Muscle layer of colon (tissue), 2 donors: ENCODE measurements around the gene SPATC1L.

Experiments used
- H3K27ac ChIP-seq: one replicate; pipeline ENCODE4 v1.7.0; 2013; ENCODE audit warnings: low read depth, mild to moderate bottlenecking, low read length, moderate library complexity
- H3K27me3 ChIP-seq, 2 donors: one replicate each; pipeline ENCODE4 v1.7.0; 2013; ENCODE audit warnings: low read length in 2 of 2, mild to moderate bottlenecking in 2 of 2; ENCODE audit not compliant: insufficient read depth in 2 of 2, control insufficient read depth in 1 of 2
- H3K36me3 ChIP-seq: one replicate; pipeline ENCODE4 v1.7.0; 2013; ENCODE audit warnings: mild to moderate bottlenecking, low read length; ENCODE audit not compliant: insufficient read depth
- H3K4me1 ChIP-seq: one replicate; pipeline ENCODE4 v1.7.0; 2013; ENCODE audit warnings: mild to moderate bottlenecking, low read length; ENCODE audit not compliant: insufficient read depth
- H3K4me3 ChIP-seq, 2 donors: one replicate each; pipeline ENCODE4 v1.7.0; 2013; ENCODE audit warnings: low read length in 2 of 2, low read depth in 1 of 2, mild to moderate bottlenecking in 1 of 2, moderate library complexity in 1 of 2
- H3K9ac ChIP-seq: one replicate; pipeline ENCODE4 v1.7.0; 2013; ENCODE audit warnings: low read length
- H3K9me3 ChIP-seq: one replicate; pipeline ENCODE4 v1.7.0; 2013; ENCODE audit warnings: mild to moderate bottlenecking, low read length
- donor health status: abdominal sarcoma.
- donor health status: Adenocarcinoma of cecum.

SPATC1L gene

GRCh38 chr21:46114963-46115362 lies 69.3 kb downstream of the SPATC1L start:
- Histone ChIP-seq H3K9me3 (no peaks in the 10 kb centered on the region), H3K27ac (no peak overlapping the region), H3K9ac (no peak overlapping the region), H3K27me3 (no peaks in the 10 kb centered on the region), H3K4me1 (peaks cover 12% of the 10 kb centered on the region), H3K4me3 (no peak overlapping the region), H3K36me3 (peaks cover 83% of the 10 kb centered on the region)

GRCh38 chr21:46113497-46114176 lies 70.6 kb downstream of the SPATC1L start:
- peaks cover 25% of the 10 kb centered on the region for H3K4me1 ChIP-seq
- H3K9ac ChIP-seq, result no peak overlapping the region
- H3K9me3 ChIP-seq, result no peaks in the 10 kb centered on the region
- H3K27ac ChIP-seq, result no peak overlapping the region
- no peak overlapping the region for H3K4me3 ChIP-seq
- no peaks in the 10 kb centered on the region for H3K27me3 ChIP-seq
- H3K36me3 ChIP-seq, result peaks cover 69% of the 10 kb centered on the region

- peaks cover 61% of the 10 kb centered on the region for H3K36me3 ChIP-seq
Measured at GRCh38 chr21:46112725-46113215, 71.5 kb downstream of the SPATC1L start.

GRCh38 chr21:46111857-46112724 lies 72.2 kb downstream of the SPATC1L start:
- H3K4me3 ChIP-seq, result no peak overlapping the region
- H3K4me1 ChIP-seq, result peaks cover 30% of the 10 kb centered on the region
- H3K36me3 ChIP-seq, result peaks cover 54% of the 10 kb centered on the region
- no peak overlapping the region for H3K9ac ChIP-seq
- H3K9me3 ChIP-seq, result no peaks in the 10 kb centered on the region
- H3K27me3 ChIP-seq, result no peaks in the 10 kb centered on the region
- no peak overlapping the region for H3K27ac ChIP-seq

More at GRCh38 chr21:46112725-46113215, 71.5 kb downstream of the SPATC1L start:
- Histone ChIP-seq H3K4me1 (peaks cover 30% of the 10 kb centered on the region), H3K9ac (no peak overlapping the region), H3K4me3 (no peak overlapping the region), H3K27ac (no peak overlapping the region), H3K9me3 (no peaks in the 10 kb centered on the region), H3K27me3 (no peaks in the 10 kb centered on the region)

- peaks cover 30% of the 10 kb centered on the region for H3K4me1 ChIP-seq
- no peak overlapping the region for H3K9ac ChIP-seq
- H3K27ac ChIP-seq, result peak overlapping the region; percentile 37
- H3K9me3 ChIP-seq, result no peaks in the 10 kb centered on the region
- peaks cover 45% of the 10 kb centered on the region for H3K36me3 ChIP-seq
- no peaks in the 10 kb centered on the region for H3K27me3 ChIP-seq
- no peak overlapping the region for H3K4me3 ChIP-seq
Measured at GRCh38 chr21:46111193-46111571, 73.1 kb downstream of the SPATC1L start.
